GM19193 (cell line): ENCODE data around the gene NT5C3A.

ENCODE experiments used
- POLR2A ChIP-seq: IDR thresholded peaks from 4 replicates; pipeline ENCODE4 v1.6.1; 2011; ENCODE audit not compliant: insufficient read depth, insufficient read length; ENCODE audit errors: extremely low read depth

Gene NT5C3A

DNA sequence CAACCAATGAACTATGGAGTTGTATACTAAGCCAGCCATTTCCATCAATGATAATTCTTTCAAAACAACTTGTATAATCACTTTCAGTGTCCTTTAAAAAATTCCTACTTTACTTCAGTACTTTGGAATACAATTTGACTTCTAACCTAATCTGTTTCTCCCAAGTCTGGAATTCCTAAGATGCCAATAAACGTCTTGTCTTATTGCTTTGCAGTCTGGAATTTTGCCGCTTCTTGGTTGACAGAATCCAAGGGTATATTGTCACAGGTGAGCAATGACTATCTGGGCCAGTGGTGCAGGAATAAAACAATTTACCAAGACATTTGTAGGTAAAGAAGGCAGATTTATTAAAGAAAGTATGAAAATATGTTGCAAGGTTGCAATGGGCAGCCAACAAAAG is 24.8 kb upstream of the NT5C3A start:
- no peak for TF ChIP-seq POLR2A

- no peak for TF ChIP-seq POLR2A
Measured at GRCh38 chr7:33079763-33080690, 17.5 kb upstream of the NT5C3A start.

DNA sequence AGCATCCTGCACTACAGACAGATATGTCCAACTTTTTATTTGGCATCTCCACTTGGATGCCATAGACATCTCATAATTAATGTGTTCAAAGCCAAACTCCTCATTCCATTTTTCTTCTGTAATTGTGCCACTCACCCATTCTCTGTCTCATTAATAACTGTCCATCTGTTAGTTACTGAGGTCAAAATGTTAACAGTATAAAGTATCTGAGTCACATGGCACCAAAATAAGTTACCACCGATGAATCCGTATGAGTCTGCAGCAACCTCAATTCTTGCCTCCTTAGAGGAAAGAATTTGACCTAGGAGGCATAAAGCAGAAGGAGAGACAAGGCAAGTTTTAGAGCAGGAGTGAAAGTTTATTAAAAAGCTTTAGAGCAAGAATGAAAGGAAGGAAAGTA is 16.5 kb upstream of the NT5C3A start:
- no peak for TF ChIP-seq POLR2A

- no peak for TF ChIP-seq POLR2A
Measured at GRCh38 chr7:33076737-33077136, 14.2 kb upstream of the NT5C3A start.

DNA sequence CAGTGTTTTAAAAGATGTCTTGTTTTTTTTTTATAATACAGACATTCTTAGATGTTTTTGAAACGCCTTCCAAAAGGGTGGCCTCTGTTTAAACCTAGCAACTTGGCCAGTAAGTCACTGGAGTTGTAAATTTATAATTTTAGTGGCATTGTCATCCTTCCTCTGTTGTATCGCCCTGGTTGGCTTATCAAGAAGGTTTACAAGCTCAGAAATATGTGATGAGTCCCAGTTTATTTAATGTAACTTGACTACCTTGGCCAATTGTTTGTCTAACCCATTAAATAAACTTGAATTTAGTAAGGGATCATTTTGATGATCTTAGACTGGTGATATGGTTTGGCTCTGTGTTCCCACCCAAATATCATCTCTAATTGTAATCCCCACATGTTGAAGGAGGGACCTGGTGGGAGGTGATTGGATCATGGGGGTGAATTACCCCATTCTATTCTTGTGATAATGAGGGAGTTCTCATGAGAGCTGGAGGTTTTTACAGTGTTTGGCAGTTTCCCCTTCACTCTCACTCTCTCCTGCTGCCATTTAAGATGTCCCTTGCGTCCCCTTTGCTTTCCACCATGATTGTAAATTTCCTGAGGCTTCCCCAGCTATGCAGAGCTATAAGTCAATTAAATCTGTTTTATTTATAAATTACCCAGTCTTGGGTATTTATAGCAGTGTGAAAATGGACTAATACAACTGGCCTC is 13.4 kb upstream of the NT5C3A start:
- TF ChIP-seq POLR2A, result no peak

DNA sequence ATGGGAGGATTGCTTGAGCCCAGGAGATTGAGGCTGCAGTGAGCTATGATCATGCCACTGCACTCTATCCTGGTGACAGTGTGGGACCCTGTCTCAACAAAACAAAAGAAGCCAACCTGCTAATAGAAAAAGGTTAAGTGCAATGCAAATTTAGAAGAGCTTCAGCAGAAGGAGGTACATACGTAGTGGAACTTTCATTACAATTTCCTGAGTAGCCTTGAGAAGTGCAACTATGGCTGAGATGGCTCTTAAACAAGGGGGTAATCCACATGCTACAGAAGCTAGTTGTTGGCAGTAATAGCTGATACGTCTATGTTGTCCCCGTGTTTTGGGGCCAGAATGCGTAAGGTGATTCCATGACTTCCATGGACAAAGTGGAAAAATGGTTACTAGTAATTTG is 10.7 kb upstream of the NT5C3A start:
- no peak for TF ChIP-seq POLR2A

- no peak for TF ChIP-seq POLR2A
Measured at GRCh38 chr7:33072471-33072870, 9.9 kb upstream of the NT5C3A start.

- no peak for TF ChIP-seq POLR2A
Measured at GRCh38 chr7:33070831-33071230, 8.3 kb upstream of the NT5C3A start.

GRCh38 chr7:33070277-33070676 is 7.7 kb upstream of the NT5C3A start:
- no peak for TF ChIP-seq POLR2A

GRCh38 chr7:33067921-33068320 is 5.3 kb upstream of the NT5C3A start:
- no peak for TF ChIP-seq POLR2A

DNA sequence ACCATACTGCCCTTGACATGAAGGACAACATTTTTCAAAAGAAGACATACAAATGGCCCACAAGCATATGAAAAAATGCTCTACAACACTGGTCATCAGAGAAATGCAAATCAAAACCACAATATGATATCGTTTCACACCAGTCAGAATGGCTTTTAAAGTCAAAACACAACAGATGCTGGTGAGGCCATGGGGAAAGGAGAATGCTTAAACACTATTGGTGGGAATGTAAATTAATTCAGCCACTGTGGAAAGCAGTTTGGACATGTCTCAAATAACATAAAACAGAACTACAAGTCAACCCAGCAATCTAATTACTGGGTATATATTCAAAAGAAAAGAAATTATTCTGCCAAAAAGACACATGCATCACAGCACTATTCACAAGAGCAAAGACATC is 4.2 kb upstream of the NT5C3A start:
- no peak for TF ChIP-seq POLR2A

GRCh38 chr7:33065981-33066380 is 3.4 kb upstream of the NT5C3A start:
- no peak for TF ChIP-seq POLR2A

- TF ChIP-seq POLR2A, result peak; percentile 49
Measured at GRCh38 chr7:33062782-33063443, 337 bp upstream of the NT5C3A start.

DNA sequence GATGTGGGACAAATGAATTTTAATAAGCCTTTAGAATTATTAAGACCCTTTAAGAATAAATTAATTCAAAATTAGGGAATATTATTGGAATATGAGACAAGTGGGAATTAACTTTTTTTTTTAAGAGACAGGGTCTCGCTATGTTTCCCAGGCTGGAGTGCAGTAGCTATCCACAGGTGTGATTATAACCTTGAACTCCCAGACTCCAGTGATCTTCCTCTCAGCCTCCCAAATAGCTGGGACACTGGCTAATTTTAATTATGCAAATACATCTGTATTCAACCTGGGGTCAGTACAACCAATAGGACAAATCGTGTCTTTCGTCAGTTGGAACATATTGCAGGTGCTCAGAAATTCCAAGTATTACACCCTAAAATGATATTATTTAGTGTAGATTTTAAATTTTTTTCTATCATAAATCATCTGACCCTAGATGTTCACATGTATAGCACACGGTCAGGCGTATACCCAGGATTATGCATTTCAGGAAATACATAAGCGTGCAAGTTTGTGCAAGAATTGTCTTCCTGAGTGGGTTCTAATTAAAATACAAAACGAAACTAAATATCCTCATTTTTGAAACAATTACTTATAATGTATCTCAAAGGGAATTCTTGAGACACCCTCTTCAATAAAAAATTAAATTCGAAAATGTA is 1.2 kb downstream of the NT5C3A start:
- no peak for TF ChIP-seq POLR2A

DNA sequence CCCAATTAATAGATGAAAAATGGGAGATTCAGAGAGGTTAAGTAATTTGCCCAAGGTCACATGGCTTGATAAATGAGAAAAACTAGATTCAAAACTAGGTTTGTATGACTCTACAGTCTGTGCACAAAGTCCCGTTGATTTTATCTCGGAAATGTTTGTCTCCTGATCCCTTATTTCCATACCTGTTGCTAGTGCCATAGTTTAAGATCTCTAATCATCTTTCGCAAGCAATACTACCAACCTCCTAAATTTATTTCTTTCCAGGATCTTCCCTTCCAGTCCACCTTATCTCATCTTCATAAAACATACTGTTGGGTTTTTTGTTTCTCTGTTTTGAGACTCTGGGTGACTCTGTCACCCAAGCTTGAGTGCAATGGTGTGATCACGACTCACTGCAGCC is 2.9 kb downstream of the NT5C3A start:
- no peak for TF ChIP-seq POLR2A
